ENCODE data around the gene HELZ. TPM values are rescaled to one million over a fixed set of nuclear protein-coding genes. Genes with fewer than 3 reads are reported as not detected.

Gene HELZ
- total RNA-seq, 4 donors from 2014 or later = 24.4 to 42.4 (median 26.3) TPM

- 80 to 81% methylated on average over 10 of the region's 10 CpGs for WGBS, 2 donors
- TF ChIP-seq CTCF (IDR thresholded peaks at IDR 0.05) = no peak
- intact Hi-C loops (cut with DNase I; ENCODE audit: low total_unique reads) = no loop called here
- no peak for DNase-seq (ENCODE audit: low spot score in 2 of 2)
- no peak overlapping the region for H3K4me3 ChIP-seq (ENCODE audit: low read depth, poor library complexity, severe bottlenecking)
Observed at GRCh38 chr17:67139784-67140665, 105.0 kb downstream of the HELZ start.

- H3K4me3 ChIP-seq (ENCODE audit: low read depth, poor library complexity, severe bottlenecking) = no peak overlapping the region
- TF ChIP-seq CTCF (IDR thresholded peaks at IDR 0.05) (no peak), POLR2A (IDR thresholded peaks at IDR 0.05) (no peak)
- no peak for DNase-seq (ENCODE audit: low spot score in 2 of 2)
- 93 to 100% methylated on average over 1 of the region's 1 CpG for WGBS, 2 donors
- intact Hi-C loops (cut with DNase I; ENCODE audit: low total_unique reads) = no loop called here
Observed at GRCh38 chr17:67139289-67139688, 105.7 kb downstream of the HELZ start.

- intact Hi-C loops (cut with DNase I; ENCODE audit: low total_unique reads) = no loop called here
- H3K4me3 ChIP-seq (ENCODE audit: low read depth, poor library complexity, severe bottlenecking) = no peak overlapping the region
- no peak for DNase-seq (ENCODE audit: low spot score in 2 of 2)
- TF ChIP-seq CTCF (IDR thresholded peaks at IDR 0.05) (no peak), POLR2A (IDR thresholded peaks at IDR 0.05) (no peak)
Observed at GRCh38 chr17:67138392-67138791, 106.6 kb downstream of the HELZ start.

GRCh38 chr17:67137860-67138259, 107.1 kb downstream of the HELZ start:
- no peak for DNase-seq (ENCODE audit: low spot score in 2 of 2)
- H3K4me3 ChIP-seq (ENCODE audit: low read depth, poor library complexity, severe bottlenecking) = no peak overlapping the region
- no peak for TF ChIP-seq CTCF (IDR thresholded peaks at IDR 0.05)
- no peak for TF ChIP-seq POLR2A (IDR thresholded peaks at IDR 0.05)
- 80 to 90% methylated on average over 5 of the region's 5 CpGs for WGBS, 2 donors
- intact Hi-C loops (cut with DNase I; ENCODE audit: low total_unique reads) = no loop called here

GRCh38 chr17:67137026-67137370, 108.0 kb downstream of the HELZ start:
- H3K4me3 ChIP-seq (ENCODE audit: low read depth, poor library complexity, severe bottlenecking) = no peak overlapping the region
- intact Hi-C loops (cut with DNase I; ENCODE audit: low total_unique reads) = no loop called here
- TF ChIP-seq CTCF (IDR thresholded peaks at IDR 0.05) (no peak), POLR2A (IDR thresholded peaks at IDR 0.05) (no peak)
- DNase-seq (ENCODE audit: low spot score in 2 of 2) = no peak
- WGBS, 2 donors = 94 to 96% methylated on average over 3 of the region's 3 CpGs

All from lower leg skin (tissue), 4 donors.